ENCODE results near the gene NELFE. TPM values are rescaled to one million over a fixed set of nuclear protein-coding genes. Genes with fewer than 3 reads are reported as not detected.
"Not testable (repeated sequence)": the region's sequence is repeated elsewhere in the genome, so short reads cannot be mapped to it uniquely, and the experiment has no call there.

Gene NELFE
- total RNA-seq, 1 experiment from 2014 or later, result 50.8 TPM

DNA sequence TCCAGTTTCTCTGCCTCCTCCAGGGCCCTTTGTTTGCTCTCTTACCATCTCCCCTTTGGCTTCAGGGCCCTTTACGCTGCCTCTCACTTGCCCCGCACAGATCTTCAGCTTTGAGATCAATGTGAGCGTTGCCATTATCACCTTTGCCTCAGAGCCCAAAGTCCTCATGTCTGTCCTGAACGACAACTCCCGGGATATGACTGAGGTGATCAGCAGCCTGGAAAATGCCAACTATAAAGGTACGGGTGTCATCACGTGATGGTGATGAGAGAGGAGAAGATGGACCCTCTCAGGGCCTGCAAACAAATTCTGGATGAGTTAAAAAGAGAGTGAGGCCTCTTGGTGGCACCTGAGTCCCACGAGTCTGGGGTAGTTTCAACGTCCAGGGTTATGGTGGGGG is 22.9 kb downstream of the NELFE start:
- Histone ChIP-seq H3F3A (ENCODE audit: insufficient read depth, low read depth) (peaks cover 12% of the 10 kb centered on the region; the same call in 1 of the 2 replicates), H3K4me3 (no peak overlapping the region), H3K27me3 (ENCODE audit: insufficient read depth, low read depth) (no peaks in the 10 kb centered on the region), H3K36me3 (ENCODE audit: low read depth) (no peaks in the 10 kb centered on the region), H3K27ac (no peak overlapping the region), H3K4me1 (replicated peaks; ENCODE audit: insufficient read depth) (peaks cover 12% of the 10 kb centered on the region), H2AFZ (no peak overlapping the region), H4K20me1 (ENCODE audit: insufficient read depth) (no peaks in the 10 kb centered on the region), H3K9me3 (ENCODE audit: insufficient read depth, low read depth) (no peaks in the 10 kb centered on the region), H3K79me2 (ENCODE audit: low read depth) (no peaks in the 10 kb centered on the region), H3K4me2 (no peak overlapping the region), H3K9me2 (ENCODE audit: insufficient read depth) (no peaks in the 10 kb centered on the region)
- no peak for TF ChIP-seq EZH2 (IDR thresholded peaks at IDR 0.05; ENCODE audit: low read depth)
- TF ChIP-seq, protein P1, sequence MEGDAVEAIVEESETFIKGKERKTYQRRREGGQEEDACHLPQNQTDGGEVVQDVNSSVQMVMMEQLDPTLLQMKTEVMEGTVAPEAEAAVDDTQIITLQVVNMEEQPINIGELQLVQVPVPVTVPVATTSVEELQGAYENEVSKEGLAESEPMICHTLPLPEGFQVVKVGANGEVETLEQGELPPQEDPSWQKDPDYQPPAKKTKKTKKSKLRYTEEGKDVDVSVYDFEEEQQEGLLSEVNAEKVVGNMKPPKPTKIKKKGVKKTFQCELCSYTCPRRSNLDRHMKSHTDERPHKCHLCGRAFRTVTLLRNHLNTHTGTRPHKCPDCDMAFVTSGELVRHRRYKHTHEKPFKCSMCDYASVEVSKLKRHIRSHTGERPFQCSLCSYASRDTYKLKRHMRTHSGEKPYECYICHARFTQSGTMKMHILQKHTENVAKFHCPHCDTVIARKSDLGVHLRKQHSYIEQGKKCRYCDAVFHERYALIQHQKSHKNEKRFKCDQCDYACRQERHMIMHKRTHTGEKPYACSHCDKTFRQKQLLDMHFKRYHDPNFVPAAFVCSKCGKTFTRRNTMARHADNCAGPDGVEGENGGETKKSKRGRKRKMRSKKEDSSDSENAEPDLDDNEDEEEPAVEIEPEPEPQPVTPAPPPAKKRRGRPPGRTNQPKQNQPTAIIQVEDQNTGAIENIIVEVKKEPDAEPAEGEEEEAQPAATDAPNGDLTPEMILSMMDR (conservative IDR thresholded peaks at IDR 0.05), result no peak
- no TSS peak for BruUV-seq (replicated peaks)
- intact Hi-C loops (cut with micrococcal nuclease; ENCODE audit: unreplicated experiment), result no loop called here
- ChIA-PET POLR2A (ENCODE audit: unreplicated experiment) (no interaction called here), CTCF (no interaction called here)
- DNase-seq, result no peak

DNA sequence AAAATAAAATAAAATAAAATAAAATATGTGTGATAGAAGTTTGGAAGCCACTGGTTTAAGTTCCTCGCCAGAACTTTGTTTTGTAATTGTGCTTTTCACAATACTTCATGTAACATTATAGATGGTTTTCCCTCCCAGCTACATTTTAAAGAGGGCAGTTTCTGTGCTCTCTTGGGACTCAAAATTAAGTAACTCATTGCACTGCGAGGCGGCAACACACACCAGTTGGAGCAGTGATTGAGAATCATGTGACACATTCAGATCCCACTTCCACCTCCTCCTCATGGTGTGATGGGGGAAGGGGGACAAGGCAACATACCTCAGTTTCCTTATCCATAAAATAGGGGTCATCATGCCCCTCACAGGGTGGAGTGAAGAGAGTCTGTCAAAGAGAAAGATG is 23.8 kb downstream of the NELFE start:
- BruUV-seq (replicated peaks), result no TSS peak
- Histone ChIP-seq H3K36me3 (ENCODE audit: low read depth) (no peaks in the 10 kb centered on the region), H3K4me2 (no peak overlapping the region), H3K9me3 (ENCODE audit: insufficient read depth, low read depth) (no peaks in the 10 kb centered on the region), H3K27ac (no peak overlapping the region), H3K9me2 (ENCODE audit: insufficient read depth) (no peaks in the 10 kb centered on the region), H3K4me3 (no peak overlapping the region), H3K4me1 (replicated peaks; ENCODE audit: insufficient read depth) (peaks cover 4% of the 10 kb centered on the region; the same call in 1 of the 2 replicates), H3F3A (ENCODE audit: insufficient read depth, low read depth) (peaks cover 4% of the 10 kb centered on the region; the same call in 1 of the 2 replicates), H3K79me2 (ENCODE audit: low read depth) (no peaks in the 10 kb centered on the region), H4K20me1 (ENCODE audit: insufficient read depth) (no peaks in the 10 kb centered on the region), H2AFZ (no peak overlapping the region), H3K27me3 (ENCODE audit: insufficient read depth, low read depth) (no peaks in the 10 kb centered on the region)
- no peak for DNase-seq
- TF ChIP-seq, protein P1 (conservative IDR thresholded peaks at IDR 0.05), result no peak
- TF ChIP-seq EZH2 (IDR thresholded peaks at IDR 0.05; ENCODE audit: low read depth), result no peak
- CTCF ChIA-PET, result no interaction called here
- intact Hi-C loops (cut with micrococcal nuclease; ENCODE audit: unreplicated experiment), result no loop called here
- POLR2A ChIA-PET (ENCODE audit: unreplicated experiment), result no interaction called here

DNA sequence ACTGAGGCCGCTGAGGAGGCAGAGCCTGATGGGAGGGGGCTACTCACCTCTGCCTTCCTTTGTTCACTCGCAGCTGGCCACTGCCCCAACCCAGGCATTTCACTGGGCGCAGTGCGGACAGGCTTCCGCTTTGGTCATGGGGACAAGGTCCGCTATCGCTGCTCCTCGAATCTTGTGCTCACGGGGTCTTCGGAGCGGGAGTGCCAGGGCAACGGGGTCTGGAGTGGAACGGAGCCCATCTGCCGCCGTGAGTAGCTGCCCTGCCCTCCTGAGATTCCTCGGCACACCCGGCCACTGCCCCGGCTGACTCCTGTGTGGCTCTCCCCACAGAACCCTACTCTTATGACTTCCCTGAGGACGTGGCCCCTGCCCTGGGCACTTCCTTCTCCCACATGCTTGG is 25.2 kb downstream of the NELFE start:
- Histone ChIP-seq H3K4me3 (no peak overlapping the region), H3K27me3 (ENCODE audit: insufficient read depth, low read depth) (no peaks in the 10 kb centered on the region), H3K9me3 (ENCODE audit: insufficient read depth, low read depth) (no peaks in the 10 kb centered on the region), H3K4me1 (replicated peaks; ENCODE audit: insufficient read depth) (no peaks in the 10 kb centered on the region), H3K9me2 (ENCODE audit: insufficient read depth) (no peaks in the 10 kb centered on the region), H3K4me2 (no peak overlapping the region), H3F3A (ENCODE audit: insufficient read depth, low read depth) (no peaks in the 10 kb centered on the region), H3K36me3 (ENCODE audit: low read depth) (no peaks in the 10 kb centered on the region), H3K27ac (no peak overlapping the region), H2AFZ (no peak overlapping the region), H4K20me1 (ENCODE audit: insufficient read depth) (no peaks in the 10 kb centered on the region), H3K79me2 (ENCODE audit: low read depth) (no peaks in the 10 kb centered on the region)
- no TSS peak for BruUV-seq (replicated peaks)
- intact Hi-C loops (cut with micrococcal nuclease; ENCODE audit: unreplicated experiment), result no loop called here
- no peak for DNase-seq
- TF ChIP-seq, protein P1 (conservative IDR thresholded peaks at IDR 0.05), result no peak
- no peak for TF ChIP-seq EZH2 (IDR thresholded peaks at IDR 0.05; ENCODE audit: low read depth)
- ChIA-PET POLR2A (ENCODE audit: unreplicated experiment) (no interaction called here), CTCF (no interaction called here)

DNA sequence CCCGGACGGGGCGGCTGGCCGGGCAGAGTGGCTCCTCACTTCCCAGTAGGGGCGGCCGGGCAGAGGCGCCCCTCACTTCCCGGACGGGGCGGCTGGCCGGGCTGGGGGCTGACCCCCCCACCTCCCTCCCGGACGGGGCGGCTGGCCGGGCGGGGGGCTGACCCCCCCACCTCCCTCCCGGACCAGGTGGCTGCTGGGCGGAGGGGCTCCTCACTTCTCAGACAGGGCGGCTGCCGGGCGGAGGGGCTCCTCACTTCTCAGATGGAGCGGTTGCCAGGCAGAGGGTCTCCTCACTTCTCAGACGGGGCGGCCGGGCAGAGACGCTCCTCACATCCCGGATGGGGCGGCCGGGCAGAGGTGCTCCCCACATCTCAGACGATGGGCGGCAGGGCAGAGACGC is 26.6 kb downstream of the NELFE start:
- H3K9me2 ChIP-seq (ENCODE audit: insufficient read depth); CTCF ChIA-PET; H4K20me1 ChIP-seq (ENCODE audit: insufficient read depth); H3K27me3 ChIP-seq (ENCODE audit: insufficient read depth, low read depth); H3K79me2 ChIP-seq (ENCODE audit: low read depth); POLR2A ChIA-PET (ENCODE audit: unreplicated experiment); H3K4me3 ChIP-seq; H3K4me2 ChIP-seq; H3K9me3 ChIP-seq (ENCODE audit: insufficient read depth, low read depth); BruUV-seq (replicated peaks); DNase-seq; H3K27ac ChIP-seq; H2AFZ ChIP-seq; H3K36me3 ChIP-seq (ENCODE audit: low read depth); H3K4me1 ChIP-seq (replicated peaks; ENCODE audit: insufficient read depth); intact Hi-C loops (cut with micrococcal nuclease; ENCODE audit: unreplicated experiment); H3F3A ChIP-seq (ENCODE audit: insufficient read depth, low read depth): not testable (repeated sequence)

Measured in PC-9 (cell line).